Naive B cell (primary cell): ENCODE data around the gene WDR88. TPM values are rescaled to one million over a fixed set of nuclear protein-coding genes. Genes with fewer than 3 reads are reported as not detected.
"Not testable (repeated sequence)": the region's sequence is repeated elsewhere in the genome, so short reads cannot be mapped to it uniquely, and the experiment has no call there.

Experiments used
- ATAC-seq, 2 donors: fragments of 150-1000 bp; cut with Tn5 transposase; 2 replicates each; pipeline ENCODE4 v1.10.0; 2021; ENCODE audit warnings: low read depth in 2 of 2, mild to moderate bottlenecking in 2 of 2, moderate library complexity in 2 of 2
- DNase-seq: peaks from one replicate; pipeline ENCODE4 v3.0.0; 2022
- H3K27ac Mint-ChIP-seq, 6 donors: one replicate each; pipeline ENCODE4 v1.8.0; 2020 to 2022; ENCODE audit warnings: mild to moderate bottlenecking in 6 of 6, mixed read lengths in 6 of 6, moderate library complexity in 5 of 6, inconsistent platforms in 2 of 6
- H3K27me3 Mint-ChIP-seq, 3 donors: one replicate each; pipeline ENCODE4 v1.8.0; 2021 to 2022; ENCODE audit warnings: mixed read lengths in 3 of 3, mild to moderate bottlenecking in 1 of 3
- H3K36me3 Mint-ChIP-seq, 2 donors: one replicate each; pipeline ENCODE4 v1.8.0; 2020 to 2022; ENCODE audit warnings: mixed read lengths in 2 of 2, inconsistent platforms in 1 of 2, mild to moderate bottlenecking in 1 of 2
- H3K4me1 Mint-ChIP-seq, 3 donors: one replicate each; pipeline ENCODE4 v1.8.0; 2020 to 2022; ENCODE audit warnings: mixed read lengths in 3 of 3, inconsistent platforms in 1 of 3, mild to moderate bottlenecking in 1 of 3, moderate library complexity in 1 of 3
- H3K4me3 Mint-ChIP-seq, 8 donors: one replicate each; pipeline ENCODE4 v1.8.0; 2020 to 2022; ENCODE audit warnings: mild to moderate bottlenecking in 8 of 8, mixed read lengths in 8 of 8, moderate library complexity in 8 of 8, inconsistent platforms in 2 of 8
- H3K9me3 Mint-ChIP-seq, 7 donors: one replicate each; pipeline ENCODE4 v1.8.0; 2020 to 2022; ENCODE audit warnings: mixed read lengths in 7 of 7, mild to moderate bottlenecking in 5 of 7, inconsistent platforms in 2 of 7, moderate library complexity in 1 of 7
- polyA plus RNA-seq, 6 donors: library from polyadenylated mRNA; unstranded; fragments of 300-500 nt; fragmentation: Illumina TruSeq; gene quantifications; one replicate each; pipeline ENCODE4 v1.2.3, GENCODE V29; 2021; ENCODE audit warnings: low read depth in 6 of 6

WDR88 gene
- polyA plus RNA-seq, 6 donors from 2014 or later, result 0.43 to 0.65 TPM; not detected in 4

DNA sequence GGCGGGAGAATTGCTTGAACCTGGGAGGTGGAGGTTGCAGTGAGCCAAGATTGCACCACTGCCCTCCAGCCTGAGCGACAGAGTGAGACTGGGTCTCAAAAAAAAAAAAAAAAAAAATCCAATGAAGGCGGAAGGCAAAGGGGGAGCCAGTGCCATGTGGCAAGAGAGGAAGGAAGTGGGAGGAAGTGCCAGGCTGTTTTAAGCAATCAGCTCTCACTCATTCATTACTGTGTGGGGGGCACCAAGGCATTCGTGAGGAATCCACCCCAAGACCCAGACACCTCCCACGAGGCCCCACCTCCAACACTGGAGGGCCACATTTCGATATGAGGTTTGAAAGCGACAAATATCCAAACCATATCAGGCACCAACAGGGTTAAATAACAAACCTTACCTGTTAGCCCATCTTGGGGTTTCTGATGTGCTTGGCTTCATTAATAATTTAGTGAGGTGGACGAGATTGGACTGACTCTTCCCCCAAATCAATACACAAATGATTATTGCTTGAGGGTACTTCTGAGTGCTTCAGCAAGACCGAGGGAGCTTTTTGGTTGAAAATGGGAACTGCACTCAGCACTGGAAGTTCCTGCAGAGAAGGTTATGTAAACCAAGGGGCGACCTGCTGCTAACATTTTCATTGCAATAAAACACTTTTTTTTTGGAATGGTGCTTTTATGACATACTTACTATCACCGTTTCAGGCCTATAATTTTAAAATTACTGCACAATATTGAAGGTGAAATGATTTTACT, 54.7 kb downstream of the WDR88 start:
- Mint-ChIP-seq H3K36me3 (no peaks in the 10 kb centered on the region), H3K27ac (no peak overlapping the region), H3K9me3 (no peaks in the 10 kb centered on the region), H3K4me3 (peak overlapping the region in 4 of 8 donors; percentile 5 to 78 (median 60)), H3K27me3 (peaks cover 9 to 20% (median 18%) of the 10 kb centered on the region in 3 donors), H3K4me1 (peaks cover 5 to 18% (median 7%) of the 10 kb centered on the region in 3 donors)
- ATAC-seq (no peak), DNase-seq (no peak)

DNA sequence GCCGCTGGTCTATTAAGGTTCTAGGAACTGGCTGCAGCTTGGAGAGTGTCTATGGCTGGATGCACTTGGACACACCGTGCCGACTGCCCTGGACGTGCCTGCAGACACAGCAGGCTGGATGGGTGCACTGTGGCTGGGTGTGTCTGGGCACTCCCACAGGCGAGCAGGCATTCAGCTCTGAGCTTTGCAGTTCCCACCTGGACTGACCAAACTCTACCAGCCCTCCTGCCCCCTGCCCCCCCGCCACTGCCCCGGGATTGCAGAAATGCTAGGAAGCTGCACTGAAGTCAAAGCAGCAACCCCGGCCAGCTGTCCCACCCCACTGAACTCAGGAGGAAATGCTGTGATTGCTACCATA, 55.2 kb downstream of the WDR88 start:
- Mint-ChIP-seq H3K27ac (no peak overlapping the region), H3K4me3 (no peak overlapping the region), H3K9me3 (no peaks in the 10 kb centered on the region), H3K4me1 (peaks cover 5 to 18% (median 7%) of the 10 kb centered on the region in 3 donors), H3K36me3 (no peaks in the 10 kb centered on the region), H3K27me3 (peaks cover 10 to 26% (median 24%) of the 10 kb centered on the region in 3 donors)
- DNase-seq (no peak), ATAC-seq (no peak)

DNA sequence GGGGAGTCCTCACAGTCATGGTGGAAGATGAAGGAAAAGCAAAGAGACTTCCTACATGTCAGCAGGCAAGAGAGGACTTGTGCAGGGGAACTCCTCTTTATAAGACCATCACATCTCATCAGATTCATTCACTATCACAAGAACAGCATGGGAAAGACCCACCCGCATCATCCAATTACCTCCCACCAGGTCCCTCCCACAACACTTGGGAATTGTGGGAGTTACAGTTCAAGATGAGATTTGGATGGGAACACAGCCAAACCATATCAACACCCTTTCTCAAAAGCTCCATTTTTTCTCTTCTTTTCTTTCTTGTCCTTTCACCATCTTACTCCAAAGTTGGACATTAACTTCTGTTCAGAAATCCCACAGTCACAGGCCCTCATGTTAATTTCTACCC, 57.5 kb downstream of the WDR88 start:
- Mint-ChIP-seq H3K27me3 (peaks cover 24 to 43% (median 41%) of the 10 kb centered on the region in 3 donors), H3K36me3 (no peaks in the 10 kb centered on the region), H3K4me3 (peak overlapping the region in 1 of 8 donors; percentile 45), H3K27ac (no peak overlapping the region), H3K4me1 (peaks cover 7 to 22% (median 9%) of the 10 kb centered on the region in 3 donors), H3K9me3 (no peaks in the 10 kb centered on the region)
- DNase-seq, result no peak
- no peak for ATAC-seq

DNA sequence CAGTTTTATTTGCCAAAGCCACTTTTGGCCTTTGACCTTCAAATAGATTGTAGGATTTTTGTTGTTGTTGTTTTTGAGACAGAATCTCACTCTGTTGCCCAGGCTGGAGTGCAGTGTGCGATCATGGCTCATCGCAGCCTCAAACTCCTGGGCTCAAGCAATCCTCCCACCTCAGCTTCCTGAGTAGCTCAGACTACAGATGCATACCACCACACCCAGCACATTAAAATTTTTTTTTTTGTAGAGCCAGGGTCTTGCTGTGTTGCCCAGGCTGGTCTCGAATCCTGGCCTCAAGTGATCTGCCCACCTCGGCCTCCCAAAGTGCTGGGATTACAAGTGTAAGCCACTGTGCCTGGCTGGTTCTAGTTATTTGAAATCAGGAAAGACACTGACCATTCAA, 59.2 kb downstream of the WDR88 start:
- Mint-ChIP-seq H3K4me1 (peaks cover 4 to 20% (median 6%) of the 10 kb centered on the region in 3 donors), H3K27me3 (peaks cover 24 to 46% (median 43%) of the 10 kb centered on the region in 3 donors)
- not testable (repeated sequence) for H3K36me3 Mint-ChIP-seq, ATAC-seq, DNase-seq, H3K27ac Mint-ChIP-seq, H3K9me3 Mint-ChIP-seq, H3K4me3 Mint-ChIP-seq

DNA sequence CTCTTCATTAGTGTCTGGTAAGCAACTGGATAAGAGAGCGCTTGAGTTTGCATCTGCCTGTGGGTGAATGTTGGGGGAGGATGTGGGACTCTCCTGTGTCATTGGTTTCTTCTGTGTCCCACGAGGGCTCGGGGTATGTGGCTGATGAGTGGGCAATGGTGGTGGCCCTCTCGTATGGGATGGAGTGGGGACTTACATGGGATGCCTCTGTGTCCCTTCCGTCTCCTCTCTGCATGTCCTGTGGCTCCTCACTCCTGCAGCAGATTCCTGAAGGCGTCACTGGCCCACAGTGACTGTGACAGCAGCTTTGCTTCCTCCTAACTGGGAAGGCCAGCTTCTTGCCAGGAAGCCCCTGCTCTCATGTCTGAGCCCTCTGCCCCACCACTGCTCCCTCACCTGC, 59.6 kb downstream of the WDR88 start:
- DNase-seq, result no peak
- Mint-ChIP-seq H3K27ac (no peak overlapping the region), H3K36me3 (no peaks in the 10 kb centered on the region), H3K27me3 (peaks cover 24 to 48% (median 45%) of the 10 kb centered on the region in 3 donors), H3K4me1 (peaks cover 2 to 15% (median 4%) of the 10 kb centered on the region in 3 donors), H3K9me3 (no peaks in the 10 kb centered on the region), H3K4me3 (no peak overlapping the region)
- no peak for ATAC-seq

DNA sequence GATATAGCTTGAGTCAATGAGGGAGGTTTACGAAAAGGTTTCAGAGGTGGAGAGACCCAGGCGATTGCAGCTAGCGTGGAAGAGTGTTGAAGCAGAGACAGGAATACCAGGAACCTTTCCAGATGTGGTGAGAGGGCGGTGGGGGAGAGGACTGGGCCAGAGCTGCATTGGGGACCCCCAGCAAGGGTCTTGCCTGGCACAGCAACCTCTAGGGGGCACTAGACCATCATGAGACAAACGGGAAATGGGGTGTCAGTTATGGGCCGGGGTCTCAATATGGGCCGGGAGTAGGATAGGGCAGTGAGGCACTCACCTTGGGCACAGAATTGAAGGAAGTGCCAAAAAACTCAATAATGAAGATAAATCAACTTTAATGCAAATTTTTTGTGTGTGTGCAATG, 60.1 kb downstream of the WDR88 start:
- DNase-seq (no peak), ATAC-seq (no peak)
- Mint-ChIP-seq H3K27ac (no peak overlapping the region), H3K4me1 (peaks cover 0 to 10% (median 4%) of the 10 kb centered on the region in 3 donors), H3K36me3 (no peaks in the 10 kb centered on the region), H3K9me3 (no peaks in the 10 kb centered on the region), H3K4me3 (peak overlapping the region in 2 of 8 donors; percentile 27 to 34), H3K27me3 (peaks cover 29 to 54% (median 50%) of the 10 kb centered on the region in 3 donors)

DNA sequence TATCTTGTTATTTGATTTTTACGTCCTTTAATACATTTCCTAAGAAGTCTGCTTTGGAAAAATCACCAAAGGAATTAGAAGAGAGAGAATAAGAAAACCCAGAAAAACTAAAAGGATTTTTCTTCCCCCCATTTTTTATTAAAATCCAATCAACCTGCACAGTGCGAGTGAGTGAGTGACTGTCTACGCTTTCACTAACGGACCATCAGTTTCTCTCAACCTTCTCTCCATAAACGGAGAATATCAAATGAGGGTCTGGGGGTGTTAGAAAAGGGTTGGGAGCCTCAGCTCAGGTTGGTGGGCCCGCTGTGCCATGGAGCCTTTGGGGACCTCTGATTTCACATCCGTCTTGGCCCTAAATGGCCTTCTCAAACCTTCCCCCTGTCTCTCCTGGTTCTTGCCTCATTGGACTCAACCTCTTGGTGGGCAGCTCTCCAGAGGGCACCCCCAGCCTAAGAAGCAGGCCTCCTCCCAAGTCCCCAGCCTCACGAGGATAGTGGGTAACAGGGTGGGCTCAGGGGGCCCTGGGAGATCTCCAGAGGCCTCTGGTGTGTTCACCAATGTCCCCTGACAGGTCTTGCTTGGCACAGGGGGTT, 61.5 kb downstream of the WDR88 start:
- H3K9me3 Mint-ChIP-seq, result no peaks in the 10 kb centered on the region
- H3K36me3 Mint-ChIP-seq, result no peaks in the 10 kb centered on the region
- H3K4me3 Mint-ChIP-seq, result peak overlapping the region in 7 of 8 donors; percentile 25 to 84 (median 65)
- peaks cover 32 to 55% (median 54%) of the 10 kb centered on the region in 3 donors for H3K27me3 Mint-ChIP-seq
- no peak overlapping the region for H3K27ac Mint-ChIP-seq
- no peak for ATAC-seq
- no peak for DNase-seq
- peaks cover 0 to 7% (median 4%) of the 10 kb centered on the region in 3 donors for H3K4me1 Mint-ChIP-seq

DNA sequence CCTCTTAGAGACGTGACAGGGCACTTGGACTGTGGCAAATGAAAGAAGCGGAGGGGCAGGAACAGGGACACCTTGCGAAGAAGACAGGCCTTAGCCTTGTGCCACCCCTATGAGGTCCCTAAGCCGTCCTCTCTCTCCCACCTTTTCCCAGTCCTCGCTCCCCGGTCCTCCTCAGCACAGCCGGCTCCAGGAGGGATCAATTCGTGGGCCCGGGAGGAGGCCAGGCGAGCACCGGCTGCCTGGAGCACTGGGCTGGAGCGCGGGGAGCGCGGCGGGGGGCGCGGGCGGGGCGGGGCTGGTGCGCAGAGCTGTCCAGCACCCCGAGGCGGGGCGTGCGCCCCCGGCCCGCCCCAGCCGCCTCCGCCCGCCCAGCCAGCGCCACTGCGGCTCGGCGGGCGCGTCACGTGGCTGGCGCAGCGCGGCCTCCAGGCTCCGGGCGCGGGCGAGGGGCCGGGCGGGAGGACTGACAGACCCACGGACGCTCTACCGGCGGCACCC, 62.0 kb downstream of the WDR88 start, which contains the start of gene LRP3:
Gene LRP3 (plus strand): TSS at position 466 of the 498 bp plus-strand sequence. CDS start 456 bp downstream, outside the sequence.
- Mint-ChIP-seq H3K27me3 (peaks cover 32 to 57% (median 56%) of the 10 kb centered on the region in 3 donors), H3K4me1 (peaks cover 0 to 7% (median 4%) of the 10 kb centered on the region in 3 donors)

DNA sequence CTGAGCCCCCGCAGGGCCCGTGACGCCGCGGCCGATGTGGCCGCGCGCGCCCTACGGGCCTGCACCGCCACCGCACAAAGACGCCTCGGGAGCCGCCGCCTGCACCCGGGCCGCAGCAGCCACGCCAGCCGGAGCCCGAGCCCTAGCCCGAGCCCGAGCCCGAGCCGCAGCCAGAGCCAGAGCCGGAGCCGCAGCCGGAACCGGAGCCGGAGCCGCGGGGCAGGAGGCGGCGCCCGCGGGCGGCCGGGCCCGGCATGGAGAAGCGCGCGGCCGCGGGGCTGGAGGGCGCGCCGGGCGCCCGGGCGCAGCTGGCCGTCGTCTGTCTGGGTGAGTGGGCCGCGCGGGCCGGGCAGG, 62.6 kb downstream of the WDR88 start:
- no peak overlapping the region for H3K27ac Mint-ChIP-seq
- H3K4me1 Mint-ChIP-seq, result peaks cover 0 to 7% (median 4%) of the 10 kb centered on the region in 3 donors
- no peak for ATAC-seq
- no peaks in the 10 kb centered on the region for H3K36me3 Mint-ChIP-seq
- DNase-seq, result no peak
- H3K9me3 Mint-ChIP-seq, result no peaks in the 10 kb centered on the region
- peaks cover 32 to 61% (median 61%) of the 10 kb centered on the region in 3 donors for H3K27me3 Mint-ChIP-seq
- no peak overlapping the region for H3K4me3 Mint-ChIP-seq

More for the DNA sequence above, 62.0 kb downstream of the WDR88 start, which contains the start of gene LRP3:
- Mint-ChIP-seq H3K4me3 (peak within 1 kb of the TSS in 7 of 8 donors; percentile 32 to 84 (median 65)), H3K27ac (no peak within 1 kb of the TSS), H3K36me3 (no peaks in the 10 kb centered on the region), H3K9me3 (no peaks in the 10 kb centered on the region)
- DNase-seq, result no peak
- ATAC-seq, result no peak

DNA sequence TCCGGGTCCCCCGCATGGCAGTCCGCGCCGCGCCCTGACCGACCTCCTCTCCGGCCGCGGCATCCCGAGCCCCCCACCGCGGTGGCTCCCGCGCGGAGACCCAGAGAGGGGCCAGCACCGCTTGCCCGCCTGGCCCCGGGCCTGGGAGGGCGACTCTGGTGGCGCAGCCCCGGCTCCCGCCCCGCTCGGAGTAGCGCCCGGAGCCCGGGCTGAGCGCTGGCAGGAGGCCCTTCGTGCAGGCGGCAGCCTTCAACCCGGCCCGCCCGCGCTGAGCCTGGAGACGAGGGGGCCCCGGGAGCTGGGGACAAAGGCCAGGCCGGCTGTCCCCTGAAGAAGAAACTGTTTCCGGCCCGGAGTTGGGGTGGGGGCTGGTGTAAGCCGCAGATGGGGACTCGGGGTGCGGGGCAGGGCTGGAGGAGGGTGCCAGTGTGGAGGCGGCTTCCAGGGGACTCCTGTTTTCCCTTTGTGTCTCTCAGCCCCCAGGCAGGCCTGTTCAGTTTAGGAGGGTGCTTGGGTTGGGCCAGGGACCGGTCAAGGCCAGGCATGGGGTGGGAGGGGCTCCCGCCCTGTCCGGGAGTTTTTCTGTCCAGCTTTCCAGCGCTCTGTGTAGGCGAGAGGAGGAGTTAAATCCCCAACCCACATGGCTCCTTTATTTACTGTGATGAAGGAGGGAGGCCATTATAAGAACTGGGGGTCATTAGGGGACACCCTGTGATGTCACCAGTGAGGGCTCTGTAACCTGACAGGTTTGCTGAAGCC, 63.2 kb downstream of the WDR88 start:
- H3K27me3 Mint-ChIP-seq, result peaks cover 32 to 61% (median 56%) of the 10 kb centered on the region in 3 donors
- peak overlapping the region in 5 of 8 donors; percentile 35 to 80 (median 45) for H3K4me3 Mint-ChIP-seq

DNA sequence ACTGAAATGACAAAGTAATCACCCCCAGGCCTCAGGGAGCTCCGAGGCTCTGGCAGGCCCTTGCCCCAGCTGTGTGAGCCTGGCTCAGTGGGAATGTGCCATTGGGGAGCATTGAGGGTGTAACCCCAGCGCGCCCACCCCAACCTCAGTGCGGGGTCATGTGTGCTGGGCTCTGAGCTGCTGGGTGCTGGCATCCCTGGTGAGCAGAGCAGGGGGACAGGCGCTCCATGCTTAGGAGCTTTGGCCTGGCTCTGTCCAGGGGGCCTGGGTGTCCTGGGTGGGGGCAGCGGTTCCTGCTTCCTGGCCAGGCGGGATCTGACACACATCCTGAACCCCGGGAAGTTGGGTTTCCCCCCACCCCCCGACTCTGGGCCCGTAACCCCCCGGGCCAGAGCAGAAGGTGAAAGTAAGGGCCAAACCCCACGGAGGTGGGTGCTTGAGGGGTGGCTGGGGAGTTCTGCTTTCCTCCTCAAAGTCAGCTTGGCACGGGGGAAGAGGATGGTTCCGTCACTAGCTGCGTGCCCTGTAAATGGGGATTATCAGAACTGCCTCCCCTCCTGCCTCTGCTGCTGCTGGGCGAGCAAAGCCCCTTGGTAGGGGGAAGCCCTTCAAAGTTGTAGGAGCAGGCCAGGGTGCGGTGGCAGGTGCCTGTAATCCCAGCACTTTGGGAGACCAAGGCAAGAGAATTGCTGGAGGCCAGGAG, 63.9 kb downstream of the WDR88 start:
- Mint-ChIP-seq H3K36me3 (no peaks in the 10 kb centered on the region), H3K27ac (no peak overlapping the region), H3K4me3 (peak overlapping the region in 3 of 8 donors; percentile 16 to 45 (median 35)), H3K27me3 (peaks cover 28 to 54% (median 49%) of the 10 kb centered on the region in 3 donors), H3K9me3 (no peaks in the 10 kb centered on the region), H3K4me1 (peaks cover 0 to 7% (median 4%) of the 10 kb centered on the region in 3 donors)
- ATAC-seq, result no peak
- DNase-seq, result no peak

More for the DNA sequence above, 63.2 kb downstream of the WDR88 start:
- H3K36me3 Mint-ChIP-seq, result no peaks in the 10 kb centered on the region
- H3K27ac Mint-ChIP-seq, result no peak overlapping the region
- no peak for DNase-seq
- no peaks in the 10 kb centered on the region for H3K9me3 Mint-ChIP-seq
- H3K4me1 Mint-ChIP-seq, result peaks cover 0 to 7% (median 4%) of the 10 kb centered on the region in 3 donors
- no peak for ATAC-seq

DNA sequence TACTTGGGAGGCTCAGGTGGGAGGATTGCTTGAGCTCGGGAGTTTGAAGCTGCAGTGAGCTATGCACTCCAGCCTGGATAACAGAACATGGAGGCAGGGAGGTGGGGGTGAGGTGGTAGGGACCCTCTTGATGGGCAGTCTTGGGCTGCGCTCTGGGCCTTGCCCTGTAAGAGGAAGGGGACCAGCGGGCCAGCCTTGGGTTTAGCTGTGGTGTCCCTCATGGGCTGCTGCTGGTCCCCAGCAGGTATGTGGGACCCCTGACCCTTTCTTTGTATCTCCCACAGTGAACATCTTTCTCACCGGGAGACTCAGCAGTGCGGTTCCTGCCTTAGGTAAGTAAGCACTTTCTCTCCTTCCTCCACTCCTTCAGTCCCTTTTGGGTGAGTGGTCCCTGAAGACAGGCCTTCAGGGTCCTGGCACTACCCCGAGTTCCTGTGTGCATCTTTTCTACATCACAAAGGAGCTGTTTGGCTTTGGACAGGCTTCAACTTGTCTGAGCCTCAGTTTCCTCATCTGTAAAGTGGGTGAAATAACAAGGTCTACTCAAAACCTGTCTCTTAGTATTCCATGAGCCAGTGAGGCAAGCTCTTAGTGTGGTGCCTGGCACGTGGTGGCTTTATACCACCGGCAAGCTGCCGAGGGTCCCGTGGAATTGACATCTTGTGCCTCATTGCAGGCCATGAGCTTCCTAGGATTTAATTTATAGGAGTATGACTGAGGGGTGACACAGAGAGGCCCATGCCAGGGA, 64.7 kb downstream of the WDR88 start:
- no peak for DNase-seq
- peak overlapping the region in 2 of 8 donors; percentile 7 to 73 for H3K4me3 Mint-ChIP-seq
- no peaks in the 10 kb centered on the region for H3K36me3 Mint-ChIP-seq
- H3K27me3 Mint-ChIP-seq, result peaks cover 23 to 48% (median 41%) of the 10 kb centered on the region in 3 donors
- peaks cover 0 to 7% (median 4%) of the 10 kb centered on the region in 3 donors for H3K4me1 Mint-ChIP-seq
- H3K9me3 Mint-ChIP-seq, result no peaks in the 10 kb centered on the region
- no peak for ATAC-seq
- H3K27ac Mint-ChIP-seq, result no peak overlapping the region
